Raji (cell line): ENCODE data around the gene CAVIN2.

ENCODE experiments used
- POLR2A ChIP-seq: IDR thresholded peaks from 2 replicates; pipeline ENCODE4 v1.6.1; 2011; ENCODE audit warnings: low read depth, low read length, control low read depth; ENCODE audit not compliant: insufficient read depth

CAVIN2 gene

DNA sequence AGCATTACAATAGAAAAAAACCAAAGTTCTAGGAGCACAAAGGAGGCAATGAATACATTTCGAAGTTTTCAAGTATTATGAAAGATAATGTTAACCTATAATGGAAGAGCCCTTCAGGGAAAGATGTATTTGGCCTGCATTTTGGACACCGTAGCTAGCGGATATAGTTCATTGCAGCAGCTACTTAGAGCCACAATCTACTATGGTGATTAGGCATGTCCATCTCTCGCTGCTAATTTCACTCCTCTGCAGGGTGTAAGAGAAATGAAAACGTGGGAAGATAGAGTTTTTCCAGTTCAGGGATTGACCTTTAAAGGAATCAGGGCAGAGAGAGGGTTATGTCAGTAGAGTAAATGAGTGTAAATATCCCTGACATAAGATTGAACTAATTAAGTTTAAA, 8.5 kb upstream of the CAVIN2 start:
- no peak for TF ChIP-seq POLR2A

DNA sequence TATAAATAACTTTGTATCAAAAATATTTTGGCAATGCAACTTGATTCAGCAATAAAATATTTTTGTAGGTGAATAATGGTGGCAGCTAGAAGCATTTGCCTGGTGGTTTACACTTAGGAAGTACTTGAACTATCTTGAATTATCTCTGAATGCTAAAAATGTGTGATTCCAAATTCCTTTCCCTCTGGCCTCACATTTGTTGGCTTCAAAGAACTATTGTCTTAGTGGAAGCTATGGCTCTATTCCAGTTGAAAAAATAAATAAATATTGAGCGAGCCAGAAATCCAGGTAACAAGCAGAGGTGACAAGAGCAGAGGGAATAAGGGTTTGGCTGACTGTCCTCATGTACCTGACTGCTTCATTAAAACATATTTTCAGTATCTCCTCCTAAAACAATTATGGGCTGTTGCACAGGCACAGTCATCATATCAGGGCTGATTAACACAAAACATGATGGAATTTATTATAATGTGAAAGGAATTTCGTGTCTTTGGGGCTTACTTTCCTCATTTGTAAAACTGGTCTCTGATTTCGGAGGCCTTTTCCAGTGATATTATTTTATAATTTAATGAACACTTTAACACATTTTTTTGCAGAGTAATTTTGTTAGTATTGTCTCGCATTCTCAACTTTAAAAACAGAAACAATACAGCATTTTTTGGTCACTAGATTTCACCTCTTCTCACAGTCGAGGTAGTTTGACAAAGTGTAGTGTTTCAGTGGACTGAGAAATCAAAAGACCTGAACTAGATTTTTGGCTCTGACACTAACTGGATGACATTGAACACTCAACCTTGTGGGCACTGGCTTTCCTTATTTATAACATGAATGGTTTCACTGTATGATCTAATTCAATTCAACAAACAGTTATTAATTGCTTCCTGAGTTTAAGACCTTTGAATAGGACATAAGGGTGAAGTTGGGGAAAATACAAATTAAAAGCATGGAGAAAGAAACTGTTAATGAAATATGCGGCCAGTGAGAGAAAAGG, 7.8 kb upstream of the CAVIN2 start:
- TF ChIP-seq POLR2A, result no peak

DNA sequence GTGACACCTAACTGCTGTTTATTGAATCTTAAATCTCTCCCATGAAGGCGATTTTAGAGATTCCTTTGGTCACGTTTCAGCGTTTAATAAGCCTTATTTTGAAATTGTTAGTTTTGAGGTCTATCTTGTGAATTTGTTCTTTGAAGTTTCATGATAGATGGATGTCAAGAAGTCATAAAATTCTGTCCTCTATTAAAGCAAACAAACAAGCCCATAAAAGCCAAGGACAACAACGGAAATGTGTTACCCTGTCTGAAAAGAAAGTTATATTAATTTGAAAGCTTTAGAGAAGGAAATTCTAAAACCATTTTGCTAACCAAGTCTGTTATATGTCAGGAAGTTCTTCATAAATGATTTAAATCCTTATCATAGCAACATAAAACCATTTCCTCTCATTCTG, 7.0 kb upstream of the CAVIN2 start:
- TF ChIP-seq POLR2A, result no peak

DNA sequence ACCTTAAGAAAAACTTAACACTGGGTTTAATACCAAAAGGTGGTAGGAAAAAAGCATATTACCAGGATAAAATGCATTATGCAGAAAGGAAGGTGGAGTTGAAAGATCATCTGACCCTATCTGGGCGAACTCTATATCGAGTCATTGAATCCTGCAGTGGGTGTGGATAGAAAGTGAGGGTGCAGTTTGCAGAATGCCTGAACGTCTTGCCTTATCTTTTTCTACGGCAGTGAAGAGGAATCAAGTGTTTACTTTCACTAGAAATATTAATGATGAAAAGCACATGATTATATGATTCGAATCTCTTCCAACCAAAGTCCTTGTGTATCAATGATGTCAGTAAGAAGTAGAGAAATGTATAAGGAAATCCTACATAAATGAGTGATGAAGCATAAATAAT, 4.3 kb upstream of the CAVIN2 start:
- no peak for TF ChIP-seq POLR2A

DNA sequence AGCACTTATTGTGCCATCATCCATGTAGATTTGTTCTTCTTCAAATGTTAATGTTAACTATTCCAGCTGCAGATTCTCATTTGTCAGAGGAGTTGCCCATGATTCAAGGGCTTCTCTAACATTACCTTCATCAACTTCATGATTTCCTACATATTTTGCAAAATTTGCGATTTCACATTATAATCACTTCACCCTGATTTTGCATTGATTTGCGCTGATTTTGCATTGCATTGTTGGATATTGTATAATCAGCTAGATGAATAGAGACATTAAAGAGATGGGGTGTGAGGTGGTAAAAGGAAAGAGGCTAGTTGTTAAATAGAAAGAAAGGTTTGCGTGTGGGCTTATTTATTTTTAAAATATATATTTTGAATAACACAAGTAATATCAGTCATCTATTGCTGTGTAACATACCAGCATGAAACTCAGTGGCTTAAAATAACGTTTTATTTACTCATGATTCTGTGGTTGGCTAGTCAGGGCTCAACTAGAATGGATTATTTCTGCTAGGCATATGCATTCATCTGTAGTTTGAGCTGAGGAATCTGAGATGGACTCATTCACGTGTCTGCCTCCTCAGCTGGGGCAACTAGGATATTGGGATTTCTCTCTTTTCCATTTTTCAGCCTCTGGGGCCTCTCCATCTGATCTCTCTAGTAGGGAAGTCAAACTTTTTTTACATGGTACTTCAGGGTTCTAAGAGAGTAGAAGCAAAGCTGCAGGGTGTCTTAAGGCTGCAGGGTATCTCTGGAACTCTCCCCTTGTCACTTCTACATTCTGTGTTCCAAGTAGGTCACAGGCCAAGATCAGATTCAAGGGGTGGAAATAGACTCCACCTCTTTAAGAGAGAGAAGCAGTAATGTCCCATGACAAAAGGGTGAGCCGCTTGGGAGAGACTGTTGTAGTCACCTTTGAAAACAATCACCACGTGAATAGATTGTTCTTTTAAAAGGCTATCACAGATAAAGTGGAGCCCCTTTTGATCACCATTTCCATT, 2.2 kb upstream of the CAVIN2 start:
- no peak for TF ChIP-seq POLR2A

DNA sequence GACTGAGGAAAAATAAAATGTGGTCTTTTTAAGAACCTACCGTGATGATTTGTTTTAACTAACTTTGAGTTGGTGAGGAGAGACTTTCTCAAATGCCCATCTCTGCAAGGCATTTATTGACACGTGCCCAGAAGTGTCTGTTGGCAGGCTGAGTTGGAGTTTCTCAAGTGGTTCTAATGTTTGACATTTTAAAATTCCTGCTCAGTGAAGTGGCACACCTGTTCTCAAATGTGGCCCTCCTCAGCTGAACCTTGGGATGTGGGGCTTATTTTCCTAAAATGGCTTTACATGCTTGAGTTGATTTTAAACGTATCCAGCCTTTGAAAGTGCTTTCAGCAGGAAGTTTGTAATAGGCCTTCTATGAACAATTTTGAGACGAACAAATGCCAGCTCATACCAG, 876 bp upstream of the CAVIN2 start:
- TF ChIP-seq POLR2A, result no peak

DNA sequence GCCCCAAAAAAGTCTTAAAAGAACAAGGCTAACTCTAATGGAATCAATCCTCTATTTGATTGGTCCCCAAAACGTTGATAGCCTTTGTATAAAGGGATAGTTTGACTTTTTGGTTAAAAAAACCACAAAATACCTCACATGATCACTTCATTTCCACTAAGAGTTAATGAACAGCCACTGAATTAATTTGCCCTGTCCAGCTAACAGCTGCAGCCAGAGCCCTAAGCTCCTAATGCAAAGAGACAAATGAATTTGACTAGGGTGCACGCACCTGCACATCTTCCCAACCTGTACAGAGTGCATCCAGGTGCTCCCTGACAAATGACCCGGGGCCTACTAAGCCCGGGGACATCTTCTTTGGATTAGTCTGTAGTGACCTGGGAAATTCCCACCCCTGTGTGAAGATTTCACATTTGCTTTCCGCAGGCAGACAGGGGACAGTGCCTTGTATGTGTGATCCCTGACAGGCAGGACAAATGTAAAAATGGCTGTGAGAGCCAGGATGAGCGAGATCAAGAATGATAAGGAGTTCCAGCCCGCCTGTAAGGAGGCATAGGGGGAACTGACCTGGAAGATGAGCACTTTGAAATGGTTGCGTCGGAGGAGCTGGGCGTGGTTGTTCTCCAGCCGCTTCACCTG, 893 bp downstream of the CAVIN2 start:
- no peak for TF ChIP-seq POLR2A

DNA sequence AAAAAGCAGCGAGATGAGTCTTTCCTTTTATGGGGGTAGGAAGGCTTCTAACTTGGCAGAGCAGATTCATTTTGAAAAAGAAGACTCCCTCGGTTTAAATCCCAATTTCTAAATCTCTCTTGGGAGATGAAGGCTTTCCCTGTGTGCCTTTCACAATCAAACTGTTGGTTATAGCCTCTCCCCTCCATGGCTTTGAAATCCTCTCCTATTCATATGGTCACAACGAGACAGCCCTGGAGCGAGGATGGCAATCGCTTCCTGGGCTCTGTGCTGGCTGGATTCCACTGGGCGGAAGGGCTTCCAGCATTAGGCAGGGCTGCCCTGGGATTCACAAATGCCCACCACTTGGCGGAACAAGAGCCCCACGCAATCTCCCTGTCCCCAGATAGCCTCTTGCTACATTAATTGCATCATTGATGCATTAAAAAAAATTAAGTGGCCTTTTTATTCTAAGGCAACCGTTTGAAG, 1.6 kb downstream of the CAVIN2 start:
- TF ChIP-seq POLR2A, result no peak

DNA sequence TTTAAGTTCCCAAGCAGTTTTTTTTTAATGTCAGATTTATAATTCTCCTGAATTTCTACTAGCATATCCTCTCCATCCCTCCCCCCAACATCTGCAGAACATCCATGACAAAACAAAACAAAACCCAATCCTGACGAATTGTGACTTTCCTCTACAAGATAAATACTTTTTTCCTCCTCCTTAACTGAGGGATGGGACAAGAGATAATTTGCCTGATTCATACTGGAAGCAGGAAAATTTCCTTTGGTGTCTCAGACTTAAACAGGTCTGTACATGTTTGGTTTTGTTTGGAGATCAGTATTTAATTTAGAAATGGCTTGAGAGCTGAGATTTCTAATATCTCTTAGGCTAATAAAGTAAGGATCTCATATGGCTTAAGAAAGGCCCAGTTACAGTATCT, 2.2 kb downstream of the CAVIN2 start:
- TF ChIP-seq POLR2A, result no peak

DNA sequence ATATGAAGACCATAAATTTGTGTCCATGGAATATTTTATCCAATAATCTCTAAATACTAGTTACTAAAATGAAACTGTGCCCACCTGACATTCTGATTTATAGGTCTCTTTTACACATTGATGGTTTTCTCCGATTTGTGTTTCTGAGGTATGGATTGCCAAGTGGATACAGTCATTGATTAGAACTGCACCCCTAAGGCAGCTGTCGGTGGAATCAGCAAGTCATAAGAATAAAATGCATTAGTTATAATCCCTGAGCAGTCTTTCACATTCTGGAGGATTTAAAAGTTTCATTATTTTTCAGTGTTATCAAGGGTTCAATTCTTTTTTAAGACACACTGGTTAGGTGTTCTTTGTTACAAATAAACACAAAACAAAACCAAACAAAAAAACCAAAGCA, 6.0 kb downstream of the CAVIN2 start:
- TF ChIP-seq POLR2A, result no peak

DNA sequence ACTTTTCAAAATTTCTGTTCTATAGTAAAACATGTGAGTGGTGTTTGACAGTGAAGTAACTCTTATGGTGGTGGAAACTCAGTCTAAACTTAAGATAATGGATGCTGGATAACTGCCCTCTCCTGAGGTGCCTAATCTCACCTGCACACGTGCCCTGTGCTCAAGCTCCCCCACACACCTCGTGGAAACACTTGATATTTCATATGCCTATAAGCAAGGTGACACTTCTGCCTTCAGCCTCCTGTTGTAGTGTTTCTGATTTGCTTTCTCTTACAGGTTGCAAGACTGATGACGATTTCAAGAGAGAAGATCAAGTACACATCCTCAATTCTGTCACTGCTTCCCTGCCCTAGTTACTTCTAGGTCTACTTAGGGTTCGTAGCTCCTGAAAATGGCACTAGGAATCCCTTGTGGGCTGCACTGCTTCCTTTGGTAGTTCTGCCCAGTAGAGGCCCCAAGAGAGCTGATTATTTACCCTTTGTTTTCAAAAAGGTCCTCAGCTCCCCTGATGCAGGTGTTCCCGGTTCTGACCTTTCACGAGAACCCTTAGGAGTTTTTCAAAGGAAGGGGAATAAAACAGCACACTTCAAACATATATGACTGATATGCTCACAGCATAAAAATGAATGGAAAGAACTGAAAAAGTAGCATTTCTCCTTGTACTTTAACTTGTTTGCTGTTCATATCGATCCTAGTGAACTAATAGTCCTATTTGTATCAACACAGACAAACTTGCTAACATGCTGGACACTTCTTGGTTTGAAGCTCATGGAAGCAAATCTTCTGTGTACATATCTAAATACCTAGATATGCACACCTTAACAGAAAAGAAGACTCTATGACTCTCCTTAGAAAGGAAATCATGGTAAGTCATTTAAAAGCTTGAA, 6.7 kb downstream of the CAVIN2 start:
- TF ChIP-seq POLR2A, result no peak

DNA sequence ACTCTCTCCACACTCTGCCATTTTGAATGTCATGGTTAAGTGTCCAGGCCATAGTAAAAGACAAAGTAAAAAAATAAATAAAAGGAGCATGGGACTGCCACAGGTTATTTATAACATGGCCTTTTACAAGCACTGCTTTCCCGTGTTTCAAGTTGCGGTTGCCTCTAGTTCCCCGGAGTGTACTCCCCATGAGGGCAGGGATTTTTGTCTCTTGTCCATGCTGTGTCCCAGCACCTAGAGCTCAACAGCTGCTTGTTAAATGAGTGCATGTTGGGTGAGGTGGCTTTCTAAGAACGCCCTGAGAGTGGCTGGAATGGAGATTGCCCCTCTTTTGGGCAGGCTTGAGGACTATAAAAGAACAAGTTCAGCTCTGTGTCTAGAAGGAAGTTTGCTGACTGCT, 8.4 kb downstream of the CAVIN2 start:
- TF ChIP-seq POLR2A, result no peak

DNA sequence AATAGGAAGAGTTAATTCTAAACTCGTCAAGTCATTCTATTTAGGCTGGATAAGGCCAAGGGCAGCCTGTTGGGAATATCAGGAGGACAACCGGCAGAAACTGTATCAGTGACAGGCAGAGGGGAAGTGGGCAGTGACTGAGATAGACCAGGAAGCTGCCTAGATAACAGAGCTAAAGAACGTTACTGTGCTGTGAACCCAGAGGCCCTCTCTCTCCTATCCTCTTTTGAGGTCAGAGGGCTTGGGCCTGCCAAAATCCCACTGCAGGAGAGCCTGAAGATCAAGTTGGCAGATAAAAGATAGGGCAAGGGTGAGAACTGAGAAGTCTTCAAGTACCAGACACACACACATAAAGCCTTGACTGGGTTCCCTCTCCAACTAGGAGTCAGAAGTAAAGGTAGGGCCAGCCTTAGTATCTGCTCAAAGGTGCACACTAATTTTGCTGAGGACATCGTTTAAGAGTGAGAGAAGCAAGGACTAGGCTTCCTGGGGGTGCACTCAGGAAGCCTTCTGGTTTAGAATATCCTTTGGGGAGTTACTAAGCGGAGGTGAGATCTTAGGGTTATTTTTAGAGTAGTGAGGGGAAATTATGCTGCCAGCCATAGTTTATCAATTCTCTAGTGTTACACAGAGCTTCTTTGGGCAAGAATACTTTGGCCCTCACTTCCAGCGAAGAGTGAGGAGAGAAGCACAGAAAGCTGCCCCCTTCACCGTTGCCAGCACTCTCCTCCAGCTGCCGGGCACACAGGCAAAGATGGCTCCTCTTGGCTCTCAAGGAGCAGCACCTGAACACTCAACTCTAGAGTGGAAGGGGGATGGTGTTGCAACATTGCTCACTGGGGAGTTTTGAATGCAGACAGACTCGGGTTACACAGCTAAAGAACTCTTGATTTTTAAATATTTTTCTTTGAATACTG, 9.8 kb downstream of the CAVIN2 start:
- no peak for TF ChIP-seq POLR2A
